Measurements from ENCODE around the gene ST3GAL5.
A peak's percentile ranks its signal among the peaks of the same experiment; 100 is the strongest.

The ST3GAL5 gene

DNA sequence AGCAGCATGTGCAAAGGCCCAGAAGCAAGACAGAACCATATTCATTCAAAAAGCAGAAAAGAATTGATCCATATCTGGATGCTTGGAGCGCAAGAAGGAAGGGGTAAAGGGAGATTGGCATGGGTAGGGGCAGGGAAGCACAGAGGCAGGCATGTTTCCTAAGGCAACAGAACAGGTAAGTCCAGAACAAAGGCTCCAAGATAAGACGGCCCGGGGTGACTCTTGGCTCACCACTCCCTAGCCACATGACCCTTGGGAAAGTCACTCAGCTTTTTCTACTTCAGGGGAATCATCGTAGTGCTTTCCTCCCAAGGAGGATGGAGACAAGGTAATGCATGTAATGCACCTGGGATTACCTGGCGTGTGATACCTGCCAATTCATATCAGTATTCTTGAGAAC, 37.7 kb upstream of the ST3GAL5 start:
- H3K27ac ChIP-seq (ENCODE audit: low read length): no peak overlapping the region
- DNase-seq: no peak
- H3K4me2 ChIP-seq (ENCODE audit: low read depth, low read length): no peak overlapping the region
- no peaks in the 10 kb centered on the region for H3K27me3 ChIP-seq (replicated peaks; ENCODE audit: insufficient read depth, low read length)
- peaks cover 4% of the 10 kb centered on the region; the same call in 1 of the 2 replicates for H3F3A ChIP-seq (ENCODE audit: insufficient read depth, low read length)
- no peak overlapping the region for H2AFZ ChIP-seq (ENCODE audit: low read length)
- peaks cover 10% of the 10 kb centered on the region for H3K4me1 ChIP-seq (ENCODE audit: low read length)
- H3K4me3 ChIP-seq (ENCODE audit: low read length): no peak overlapping the region
- no peaks in the 10 kb centered on the region for H3K9me3 ChIP-seq (replicated peaks; ENCODE audit: insufficient read depth, low read length)
- H3K36me3 ChIP-seq (replicated peaks; ENCODE audit: insufficient read depth, low read length): no peaks in the 10 kb centered on the region
- no peaks in the 10 kb centered on the region for H3K9me2 ChIP-seq (replicated peaks; ENCODE audit: insufficient read depth, low read length)
- H4K20me1 ChIP-seq (ENCODE audit: insufficient read depth, low read length): no peaks in the 10 kb centered on the region
- H3K9ac ChIP-seq (ENCODE audit: low read length): no peak overlapping the region
- no peaks in the 10 kb centered on the region for H3K79me2 ChIP-seq (ENCODE audit: low read length)
- TF ChIP-seq, protein P1, sequence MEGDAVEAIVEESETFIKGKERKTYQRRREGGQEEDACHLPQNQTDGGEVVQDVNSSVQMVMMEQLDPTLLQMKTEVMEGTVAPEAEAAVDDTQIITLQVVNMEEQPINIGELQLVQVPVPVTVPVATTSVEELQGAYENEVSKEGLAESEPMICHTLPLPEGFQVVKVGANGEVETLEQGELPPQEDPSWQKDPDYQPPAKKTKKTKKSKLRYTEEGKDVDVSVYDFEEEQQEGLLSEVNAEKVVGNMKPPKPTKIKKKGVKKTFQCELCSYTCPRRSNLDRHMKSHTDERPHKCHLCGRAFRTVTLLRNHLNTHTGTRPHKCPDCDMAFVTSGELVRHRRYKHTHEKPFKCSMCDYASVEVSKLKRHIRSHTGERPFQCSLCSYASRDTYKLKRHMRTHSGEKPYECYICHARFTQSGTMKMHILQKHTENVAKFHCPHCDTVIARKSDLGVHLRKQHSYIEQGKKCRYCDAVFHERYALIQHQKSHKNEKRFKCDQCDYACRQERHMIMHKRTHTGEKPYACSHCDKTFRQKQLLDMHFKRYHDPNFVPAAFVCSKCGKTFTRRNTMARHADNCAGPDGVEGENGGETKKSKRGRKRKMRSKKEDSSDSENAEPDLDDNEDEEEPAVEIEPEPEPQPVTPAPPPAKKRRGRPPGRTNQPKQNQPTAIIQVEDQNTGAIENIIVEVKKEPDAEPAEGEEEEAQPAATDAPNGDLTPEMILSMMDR (IDR thresholded peaks at IDR 0.05; ENCODE audit: low read length): no peak
- TF ChIP-seq EZH2phosphoT487 (IDR thresholded peaks at IDR 0.05; ENCODE audit: low read length) (no peak), EZH2 (optimal IDR thresholded peaks at IDR 0.05; ENCODE audit: low read depth, low read length) (no peak)

DNA sequence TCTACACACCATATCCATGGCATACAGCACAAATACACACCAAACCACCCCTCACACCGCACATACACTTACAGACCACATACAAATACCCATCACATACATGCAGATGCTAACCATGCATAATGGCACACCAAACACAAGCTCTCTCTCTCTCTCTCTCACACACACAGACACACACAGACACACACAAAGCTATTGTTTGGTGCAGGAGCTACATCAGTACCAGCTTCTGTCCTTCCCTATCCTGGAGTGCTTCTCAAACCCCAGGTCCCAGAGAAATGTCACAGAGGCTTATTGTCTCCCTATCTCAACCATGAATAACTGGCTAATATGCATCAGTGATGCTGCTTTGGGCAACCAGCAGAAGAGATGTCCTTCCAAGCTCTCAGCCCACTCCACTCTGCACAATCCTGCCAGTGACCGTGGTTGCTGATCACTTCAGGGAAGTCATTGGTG, 36.5 kb upstream of the ST3GAL5 start:
- Histone ChIP-seq H3K9ac (ENCODE audit: low read length) (no peak overlapping the region), H2AFZ (ENCODE audit: low read length) (peak overlapping the region; percentile 76; the same call in 1 of the 2 replicates), H3K27ac (ENCODE audit: low read length) (no peak overlapping the region), H3K9me2 (replicated peaks; ENCODE audit: insufficient read depth, low read length) (no peaks in the 10 kb centered on the region), H3K4me3 (ENCODE audit: low read length) (no peak overlapping the region), H3K9me3 (replicated peaks; ENCODE audit: insufficient read depth, low read length) (no peaks in the 10 kb centered on the region), H3F3A (ENCODE audit: insufficient read depth, low read length) (peaks cover 4% of the 10 kb centered on the region; the same call in 1 of the 2 replicates), H3K36me3 (replicated peaks; ENCODE audit: insufficient read depth, low read length) (no peaks in the 10 kb centered on the region), H4K20me1 (ENCODE audit: insufficient read depth, low read length) (no peaks in the 10 kb centered on the region), H3K27me3 (replicated peaks; ENCODE audit: insufficient read depth, low read length) (no peaks in the 10 kb centered on the region), H3K79me2 (ENCODE audit: low read length) (no peaks in the 10 kb centered on the region), H3K4me1 (ENCODE audit: low read length) (peaks cover 10% of the 10 kb centered on the region), H3K4me2 (ENCODE audit: low read depth, low read length) (no peak overlapping the region)
- TF ChIP-seq EZH2 (optimal IDR thresholded peaks at IDR 0.05; ENCODE audit: low read depth, low read length): no peak
- TF ChIP-seq, protein P1 (IDR thresholded peaks at IDR 0.05; ENCODE audit: low read length): no peak; the same call in 1 of the 2 replicates
- TF ChIP-seq EZH2phosphoT487 (IDR thresholded peaks at IDR 0.05; ENCODE audit: low read length): no peak
- no peak for DNase-seq

DNA sequence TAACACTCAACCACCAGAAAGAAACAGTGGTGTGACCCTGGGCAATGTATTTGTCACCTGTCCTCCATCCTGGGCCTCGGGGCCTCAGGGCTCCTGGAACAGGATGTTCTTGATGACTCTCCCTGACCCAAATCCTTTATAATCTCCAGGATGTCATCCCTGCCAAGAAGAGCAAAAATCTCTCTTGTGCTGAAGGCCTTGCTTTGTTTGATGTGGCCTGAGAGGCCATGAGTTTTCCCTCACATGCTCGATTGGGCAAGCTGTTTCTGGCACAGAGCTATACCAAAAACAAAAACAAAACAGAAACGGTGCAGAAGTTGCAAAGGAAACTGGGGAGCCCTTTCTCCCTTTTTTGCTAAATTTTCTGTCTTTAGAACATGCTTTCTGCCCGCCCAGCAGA, 35.7 kb upstream of the ST3GAL5 start:
- peak overlapping the region; percentile 53 for H3K4me2 ChIP-seq (ENCODE audit: low read depth, low read length)
- peak; percentile 36 for DNase-seq
- no peaks in the 10 kb centered on the region for H4K20me1 ChIP-seq (ENCODE audit: insufficient read depth, low read length)
- peaks cover 10% of the 10 kb centered on the region for H3K4me1 ChIP-seq (ENCODE audit: low read length)
- H3K27me3 ChIP-seq (replicated peaks; ENCODE audit: insufficient read depth, low read length): no peaks in the 10 kb centered on the region
- H3K9me2 ChIP-seq (replicated peaks; ENCODE audit: insufficient read depth, low read length): no peaks in the 10 kb centered on the region
- H3K9me3 ChIP-seq (replicated peaks; ENCODE audit: insufficient read depth, low read length): no peaks in the 10 kb centered on the region
- peak overlapping the region; percentile 7; the same call in 1 of the 2 replicates for H3K4me3 ChIP-seq (ENCODE audit: low read length)
- peak overlapping the region; percentile 76 for H2AFZ ChIP-seq (ENCODE audit: low read length)
- TF ChIP-seq, protein P1 (IDR thresholded peaks at IDR 0.05; ENCODE audit: low read length): peak; percentile 6; the same call in 1 of the 2 replicates
- no peak for TF ChIP-seq EZH2 (optimal IDR thresholded peaks at IDR 0.05; ENCODE audit: low read depth, low read length)
- H3K9ac ChIP-seq (ENCODE audit: low read length): peak overlapping the region; percentile 12; the same call in 1 of the 2 replicates
- H3F3A ChIP-seq (ENCODE audit: insufficient read depth, low read length): peaks cover 4% of the 10 kb centered on the region; the same call in 1 of the 2 replicates
- peak overlapping the region; percentile 45; the same call in 1 of the 2 replicates for H3K27ac ChIP-seq (ENCODE audit: low read length)
- no peaks in the 10 kb centered on the region for H3K36me3 ChIP-seq (replicated peaks; ENCODE audit: insufficient read depth, low read length)
- H3K79me2 ChIP-seq (ENCODE audit: low read length): no peaks in the 10 kb centered on the region
